VCaP (cell line): ENCODE results near the gene HDAC4.

ENCODE experiments used
- H3K27ac ChIP-seq: fragments of 450-650 bp; 2 replicates; pipeline ENCODE4 v1.5.1; 2017
- TF ChIP-seq, protein P1 (sequence below): fragments of 450-650 bp; conservative IDR thresholded peaks from 2 replicates; pipeline ENCODE4 v1.5.1; 2017; ENCODE audit warnings: mild to moderate bottlenecking, moderate library complexity

The HDAC4 gene

DNA sequence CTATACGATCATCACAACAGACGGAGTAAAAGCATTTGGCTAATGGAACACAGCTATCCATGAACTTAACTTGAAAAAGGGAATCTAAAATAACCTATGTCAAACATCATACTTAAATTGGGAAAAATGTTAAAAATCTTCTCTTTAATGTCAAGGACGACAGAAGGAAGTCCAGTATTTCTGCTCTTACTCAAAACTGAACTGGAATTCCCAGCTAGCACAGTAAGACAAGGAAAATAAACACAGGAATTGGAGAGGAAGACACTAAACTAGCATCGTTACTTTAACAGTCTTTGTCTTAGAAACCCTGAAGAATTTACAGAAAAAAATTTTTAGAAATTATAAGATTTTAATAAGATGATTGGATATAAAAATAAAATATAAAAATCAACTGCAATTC, 112.6 kb downstream of the HDAC4 start:
- peak overlapping the region; percentile 3; the same call in 1 of the 2 replicates for H3K27ac ChIP-seq
- TF ChIP-seq, protein P1, sequence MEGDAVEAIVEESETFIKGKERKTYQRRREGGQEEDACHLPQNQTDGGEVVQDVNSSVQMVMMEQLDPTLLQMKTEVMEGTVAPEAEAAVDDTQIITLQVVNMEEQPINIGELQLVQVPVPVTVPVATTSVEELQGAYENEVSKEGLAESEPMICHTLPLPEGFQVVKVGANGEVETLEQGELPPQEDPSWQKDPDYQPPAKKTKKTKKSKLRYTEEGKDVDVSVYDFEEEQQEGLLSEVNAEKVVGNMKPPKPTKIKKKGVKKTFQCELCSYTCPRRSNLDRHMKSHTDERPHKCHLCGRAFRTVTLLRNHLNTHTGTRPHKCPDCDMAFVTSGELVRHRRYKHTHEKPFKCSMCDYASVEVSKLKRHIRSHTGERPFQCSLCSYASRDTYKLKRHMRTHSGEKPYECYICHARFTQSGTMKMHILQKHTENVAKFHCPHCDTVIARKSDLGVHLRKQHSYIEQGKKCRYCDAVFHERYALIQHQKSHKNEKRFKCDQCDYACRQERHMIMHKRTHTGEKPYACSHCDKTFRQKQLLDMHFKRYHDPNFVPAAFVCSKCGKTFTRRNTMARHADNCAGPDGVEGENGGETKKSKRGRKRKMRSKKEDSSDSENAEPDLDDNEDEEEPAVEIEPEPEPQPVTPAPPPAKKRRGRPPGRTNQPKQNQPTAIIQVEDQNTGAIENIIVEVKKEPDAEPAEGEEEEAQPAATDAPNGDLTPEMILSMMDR = no peak

DNA sequence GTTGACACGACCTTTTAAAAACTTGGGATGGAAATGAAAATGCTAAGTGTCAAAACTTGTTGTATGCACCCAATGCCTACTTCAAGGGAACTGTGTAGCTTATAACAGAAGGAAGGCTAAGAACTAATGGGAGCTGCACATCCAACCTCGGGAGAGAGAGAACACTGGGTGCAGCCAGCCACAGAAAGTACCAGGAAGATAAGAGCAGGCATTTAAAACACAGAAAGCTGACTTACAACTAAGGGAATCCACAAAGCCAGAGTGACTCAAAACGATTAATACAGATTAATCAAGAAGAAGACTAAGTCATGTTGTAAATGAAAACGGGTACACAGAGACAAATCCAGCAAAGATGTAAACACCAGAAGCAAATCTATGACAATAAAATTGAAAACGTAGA, 113.4 kb downstream of the HDAC4 start:
- TF ChIP-seq, protein P1 = no peak
- no peak overlapping the region for H3K27ac ChIP-seq

DNA sequence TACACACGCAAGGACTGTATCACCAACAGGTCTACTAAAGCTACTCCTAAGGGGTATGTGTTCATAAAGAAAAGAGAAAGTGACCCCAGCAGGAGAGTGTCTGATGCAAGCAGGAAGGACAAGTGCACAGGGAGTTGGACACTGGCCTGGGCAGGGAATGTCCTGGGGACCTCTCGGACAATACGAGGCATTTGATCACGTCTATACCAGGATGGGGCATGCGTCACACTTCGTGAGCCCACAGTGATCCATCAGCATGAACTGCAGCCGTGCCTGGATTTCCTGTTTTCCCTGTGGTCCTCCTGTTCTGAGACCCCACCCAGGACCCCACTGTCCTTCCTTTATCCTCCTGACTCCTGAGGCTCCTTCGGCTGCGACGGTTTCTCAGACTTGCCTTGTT, 113.9 kb downstream of the HDAC4 start:
- TF ChIP-seq, protein P1 = no peak
- no peak overlapping the region for H3K27ac ChIP-seq

DNA sequence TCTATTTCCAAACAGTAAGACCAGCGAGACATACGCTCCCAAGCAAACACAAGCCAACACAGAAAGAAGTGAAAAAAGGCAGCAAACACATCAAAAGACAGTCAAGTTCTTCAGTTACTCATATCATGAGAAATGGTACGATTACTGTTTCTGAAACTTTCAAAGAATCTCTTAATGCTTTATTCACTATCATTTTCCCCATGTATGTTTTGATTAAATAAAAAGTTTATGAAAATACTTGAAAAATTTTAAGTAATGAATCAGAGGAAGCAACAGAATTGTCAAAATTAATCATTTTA, 114.9 kb downstream of the HDAC4 start:
- TF ChIP-seq, protein P1 = no peak
- H3K27ac ChIP-seq = no peak overlapping the region

DNA sequence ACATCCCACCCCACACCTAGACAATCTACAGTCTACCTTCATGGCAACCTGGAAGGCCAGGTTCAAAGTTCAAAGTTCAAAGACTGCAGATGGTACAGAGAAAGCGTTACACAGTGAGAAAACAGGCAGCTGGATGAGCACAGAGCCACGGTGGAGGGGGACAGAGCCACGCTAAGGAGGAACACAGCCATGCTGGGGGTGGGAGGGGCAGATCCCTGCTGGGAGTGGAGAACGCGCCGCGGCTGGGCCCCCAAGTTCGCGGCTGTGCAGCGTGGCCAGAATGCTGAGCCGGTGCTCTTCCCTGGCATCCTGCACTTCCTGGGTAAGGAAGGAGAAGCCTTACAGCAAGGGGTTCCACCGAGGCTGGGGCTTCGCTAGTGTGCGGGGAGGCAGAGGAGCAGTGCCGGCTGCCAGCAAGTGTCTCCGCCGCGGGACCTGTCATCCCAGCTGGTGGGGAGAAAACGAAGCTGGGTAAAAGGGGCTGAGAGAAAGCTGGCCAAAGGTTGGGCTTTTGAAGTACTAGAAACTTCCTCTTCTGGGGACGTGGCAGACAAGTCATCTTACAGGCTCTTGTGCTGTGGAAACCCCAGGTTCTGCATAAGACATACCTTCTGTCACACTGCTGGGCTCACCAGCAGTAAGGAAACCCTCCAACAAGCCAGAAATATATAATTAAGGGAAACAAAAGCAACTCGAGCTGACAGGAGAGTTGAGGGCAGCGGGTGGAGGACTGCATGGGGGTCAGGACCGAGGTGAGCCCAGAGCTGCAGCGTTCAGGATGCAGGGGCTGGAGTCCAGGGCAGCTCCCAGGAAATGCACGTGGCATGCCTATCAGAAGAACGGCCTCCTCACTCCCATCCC, 115.5 kb downstream of the HDAC4 start:
- H3K27ac ChIP-seq = no peak overlapping the region
- TF ChIP-seq, protein P1 = no peak

DNA sequence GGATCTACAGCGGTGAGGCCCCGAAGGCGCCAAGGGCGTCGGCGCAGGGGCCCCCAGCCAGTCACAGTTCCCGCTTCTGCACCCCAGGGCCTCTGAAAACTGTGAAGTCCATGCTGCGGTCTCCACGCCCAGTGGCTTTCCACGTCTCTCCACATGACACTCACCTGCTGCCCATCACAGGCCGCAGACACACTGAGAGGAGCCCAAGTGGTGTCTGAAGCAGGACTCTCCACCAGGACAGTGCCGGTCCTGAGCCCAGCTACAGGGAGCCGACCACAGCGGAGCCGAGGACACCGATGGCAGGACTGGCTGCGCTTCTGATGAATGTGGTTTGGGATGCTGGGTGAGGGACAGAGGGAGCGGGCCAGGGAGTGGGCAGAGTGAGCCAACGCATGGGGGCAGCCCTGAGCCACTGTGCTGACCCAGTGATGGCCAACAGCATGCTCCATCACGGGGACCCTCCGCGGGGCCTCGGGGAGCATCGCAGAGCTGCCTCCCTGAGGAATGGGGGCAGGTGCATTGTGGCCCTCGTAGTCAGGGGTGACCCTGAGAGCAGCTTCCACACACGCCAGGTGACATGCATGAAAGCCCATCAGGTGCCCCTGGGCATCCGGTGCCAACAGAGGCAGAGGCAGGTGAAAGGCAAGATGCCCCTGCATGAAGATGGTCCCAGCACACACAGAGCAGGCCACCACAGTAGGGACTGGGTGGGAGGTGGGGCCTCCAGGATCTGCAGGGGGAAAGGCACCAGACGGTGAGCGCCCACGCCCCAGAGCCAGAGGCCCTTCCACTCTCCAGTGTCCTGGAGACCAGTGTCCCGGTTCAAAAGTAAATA, 116.6 kb downstream of the HDAC4 start:
- TF ChIP-seq, protein P1 = no peak
- no peak overlapping the region; the same call in 1 of the 2 replicates for H3K27ac ChIP-seq

DNA sequence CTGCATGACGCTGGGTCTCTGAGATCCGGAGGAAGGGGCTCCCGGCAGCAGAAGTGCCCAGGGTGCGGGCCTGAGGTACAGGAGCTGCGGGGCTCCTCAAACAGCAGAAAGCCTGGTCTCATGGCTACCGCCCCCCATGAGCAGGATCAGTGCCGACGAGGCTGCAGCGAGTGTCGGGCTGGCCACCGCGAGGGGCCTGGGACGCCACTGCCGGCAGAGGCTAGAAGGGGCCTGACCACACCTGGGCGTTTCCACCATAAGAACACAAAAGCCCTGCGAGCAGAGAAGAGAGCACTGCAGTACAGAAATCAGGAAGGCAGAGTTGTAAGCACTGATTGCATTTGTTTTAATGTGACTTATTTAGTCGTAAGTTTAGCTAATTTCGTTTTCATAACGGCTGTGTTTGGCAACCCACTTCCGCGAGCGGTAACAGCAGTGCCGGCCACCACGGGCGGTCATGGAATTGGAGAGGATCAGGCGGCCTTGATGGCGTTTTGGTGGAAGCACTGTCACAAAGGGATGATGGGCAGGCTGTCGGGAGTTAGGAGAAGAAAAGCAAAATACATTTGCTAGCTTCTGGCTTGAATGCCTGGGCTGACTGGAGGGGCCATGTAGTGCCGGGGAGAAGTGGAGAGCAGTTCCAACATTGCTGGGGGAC, 117.4 kb downstream of the HDAC4 start:
- TF ChIP-seq, protein P1 = no peak
- H3K27ac ChIP-seq = no peak overlapping the region; the same call in 1 of the 2 replicates
